IPS-15b (cell line): ENCODE results near the gene PPP1CC.
"Not testable (repeated sequence)": the region's sequence is repeated elsewhere in the genome, so short reads cannot be mapped to it uniquely, and the experiment has no call there.

Experiments
- H3K27me3 ChIP-seq: one replicate; pipeline ENCODE4 v1.6.1; 2013; ENCODE audit warnings: low read length; ENCODE audit not compliant: control insufficient read depth, insufficient read depth
- H3K36me3 ChIP-seq: one replicate; pipeline ENCODE4 v1.6.1; 2013; ENCODE audit warnings: low read length; ENCODE audit not compliant: control insufficient read depth, insufficient read depth
- H3K4me1 ChIP-seq: one replicate; pipeline ENCODE4 v1.6.1; 2013; ENCODE audit warnings: mild to moderate bottlenecking, low read length; ENCODE audit not compliant: control insufficient read depth, insufficient read depth
- H3K4me3 ChIP-seq: one replicate; pipeline ENCODE4 v1.5.1; 2013; ENCODE audit warnings: low read depth, low read length
- H3K9ac ChIP-seq: one replicate; pipeline ENCODE4 v1.6.1; 2013; ENCODE audit warnings: low read depth, mild to moderate bottlenecking, low read length
- H3K9me3 ChIP-seq: one replicate; pipeline ENCODE4 v1.6.1; 2013; ENCODE audit warnings: mild to moderate bottlenecking, low read length; ENCODE audit not compliant: control insufficient read depth, insufficient read depth

PPP1CC gene

GRCh38 chr12:110733900-110734299, 8.8 kb downstream of the PPP1CC start:
- no peak overlapping the region for H3K9ac ChIP-seq
- H3K9me3 ChIP-seq, result no peaks in the 10 kb centered on the region
- peaks cover 15% of the 10 kb centered on the region for H3K4me1 ChIP-seq
- peaks cover 15% of the 10 kb centered on the region for H3K36me3 ChIP-seq
- no peak overlapping the region for H3K4me3 ChIP-seq
- H3K27me3 ChIP-seq, result no peaks in the 10 kb centered on the region

DNA sequence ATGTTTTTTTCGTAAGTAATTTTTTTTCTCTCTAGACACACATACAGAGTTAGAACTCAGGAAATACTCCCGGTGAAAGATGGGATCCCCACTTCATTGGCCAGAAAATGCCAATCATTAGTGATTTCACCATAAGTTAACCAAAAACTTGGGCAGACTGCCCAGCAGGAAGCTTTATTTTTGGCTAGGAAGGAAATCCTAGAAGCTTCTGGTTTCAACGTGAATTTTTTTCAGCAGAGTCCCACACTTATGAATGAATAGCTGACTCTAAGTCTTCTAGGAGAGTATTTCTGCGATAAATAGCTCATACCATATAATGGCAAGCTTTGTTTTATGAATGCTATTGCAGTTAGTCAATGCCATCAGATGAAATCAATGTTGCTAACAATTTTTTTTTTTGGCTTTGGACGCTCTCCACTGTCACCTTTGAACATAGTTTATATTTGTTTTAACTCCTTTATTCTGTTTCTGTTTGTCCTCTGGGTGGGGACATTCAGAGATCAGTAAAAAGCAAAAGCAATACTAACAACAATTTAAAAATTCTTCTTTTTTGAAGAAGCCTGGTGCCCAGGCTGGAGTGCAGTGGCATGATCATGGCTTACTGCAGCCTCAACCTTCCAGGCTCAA, 9.5 kb downstream of the PPP1CC start:
- Histone ChIP-seq H3K9me3 (no peaks in the 10 kb centered on the region), H3K36me3 (peaks cover 17% of the 10 kb centered on the region), H3K9ac (no peak overlapping the region), H3K27me3 (no peaks in the 10 kb centered on the region), H3K4me3 (no peak overlapping the region), H3K4me1 (peaks cover 13% of the 10 kb centered on the region)

DNA sequence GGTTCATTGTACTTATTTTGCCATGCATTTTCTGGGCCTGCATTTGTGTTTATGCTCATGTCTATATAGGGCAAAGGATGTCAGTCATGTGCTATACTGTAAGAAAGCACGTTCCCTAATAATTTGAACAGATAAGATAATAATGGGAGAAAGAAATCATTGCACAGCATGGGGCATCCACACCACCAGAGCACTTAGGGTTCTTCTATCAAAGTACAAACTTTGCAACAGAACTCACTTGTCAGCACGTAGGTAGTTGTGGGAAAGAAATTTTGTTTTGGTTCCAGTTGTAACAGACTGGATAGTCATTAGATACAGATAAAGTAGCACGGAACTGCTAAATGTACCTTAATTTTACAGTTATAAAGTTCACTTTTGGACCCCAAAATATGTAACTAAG, 10.1 kb downstream of the PPP1CC start:
- no peaks in the 10 kb centered on the region for H3K9me3 ChIP-seq
- H3K9ac ChIP-seq, result no peak overlapping the region
- H3K27me3 ChIP-seq, result no peaks in the 10 kb centered on the region
- H3K4me3 ChIP-seq, result no peak overlapping the region
- H3K36me3 ChIP-seq, result peaks cover 20% of the 10 kb centered on the region
- peaks cover 17% of the 10 kb centered on the region for H3K4me1 ChIP-seq

DNA sequence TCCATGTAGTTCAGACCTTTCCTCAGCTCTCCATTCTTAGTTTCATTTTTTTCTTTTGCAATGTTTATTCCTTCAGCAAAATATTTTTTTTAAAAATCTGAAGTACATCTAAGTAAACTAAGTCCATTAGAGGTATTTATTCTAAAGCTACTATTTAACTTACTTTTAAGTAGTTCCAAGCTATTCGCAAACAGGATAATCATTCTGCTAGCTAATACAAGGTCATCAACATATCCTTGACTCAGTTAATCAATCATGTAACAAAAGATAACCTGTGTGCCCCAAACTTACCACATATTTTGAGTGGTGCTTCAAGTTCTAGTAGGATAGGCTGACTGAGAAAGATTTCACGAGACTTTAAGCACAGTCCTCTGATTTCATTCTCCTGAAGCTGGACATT, 11.2 kb downstream of the PPP1CC start:
- no peaks in the 10 kb centered on the region for H3K9me3 ChIP-seq
- peaks cover 21% of the 10 kb centered on the region for H3K36me3 ChIP-seq
- H3K4me3 ChIP-seq, result no peak overlapping the region
- no peaks in the 10 kb centered on the region for H3K27me3 ChIP-seq
- no peak overlapping the region for H3K9ac ChIP-seq
- H3K4me1 ChIP-seq, result peaks cover 22% of the 10 kb centered on the region

DNA sequence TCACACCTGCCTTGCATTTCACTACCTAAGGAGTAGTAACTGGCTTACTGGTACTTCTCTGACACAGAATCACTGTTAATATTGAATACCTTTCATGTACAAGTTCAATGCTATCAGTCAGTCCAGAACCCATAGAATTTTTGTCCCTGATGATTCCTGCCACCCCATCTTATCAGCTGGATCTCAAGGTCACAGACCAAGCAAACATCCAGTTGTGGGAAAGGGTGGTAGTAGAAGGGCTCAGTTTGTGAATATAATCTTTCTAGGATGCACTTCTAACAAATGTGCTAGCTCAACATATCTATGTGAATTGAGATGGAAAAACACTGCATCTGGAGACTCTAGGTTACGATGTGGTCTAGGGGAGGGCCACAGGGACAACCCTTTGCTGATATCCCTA, 14.1 kb downstream of the PPP1CC start:
- no peaks in the 10 kb centered on the region for H3K9me3 ChIP-seq
- H3K27me3 ChIP-seq, result no peaks in the 10 kb centered on the region
- H3K36me3 ChIP-seq, result peaks cover 34% of the 10 kb centered on the region
- no peak overlapping the region for H3K4me3 ChIP-seq
- H3K4me1 ChIP-seq, result peaks cover 22% of the 10 kb centered on the region
- no peak overlapping the region for H3K9ac ChIP-seq

GRCh38 chr12:110726708-110727369, 15.9 kb downstream of the PPP1CC start:
- H3K4me3 ChIP-seq, result no peak overlapping the region

GRCh38 chr12:110726028-110726427, 16.7 kb downstream of the PPP1CC start:
- peaks cover 52% of the 10 kb centered on the region for H3K36me3 ChIP-seq
- no peaks in the 10 kb centered on the region for H3K9me3 ChIP-seq
- H3K4me3 ChIP-seq, result no peak overlapping the region
- H3K27me3 ChIP-seq, result no peaks in the 10 kb centered on the region
- H3K4me1 ChIP-seq, result peaks cover 14% of the 10 kb centered on the region
- H3K9ac ChIP-seq, result no peak overlapping the region

More at GRCh38 chr12:110726708-110727369, 15.9 kb downstream of the PPP1CC start:
- Histone ChIP-seq H3K9me3 (no peaks in the 10 kb centered on the region), H3K9ac (no peak overlapping the region), H3K4me1 (peaks cover 14% of the 10 kb centered on the region), H3K36me3 (peaks cover 46% of the 10 kb centered on the region), H3K27me3 (no peaks in the 10 kb centered on the region)

GRCh38 chr12:110725267-110725666, 17.4 kb downstream of the PPP1CC start:
- peaks cover 54% of the 10 kb centered on the region for H3K36me3 ChIP-seq
- H3K9ac ChIP-seq, result no peak overlapping the region
- no peak overlapping the region for H3K4me3 ChIP-seq
- H3K4me1 ChIP-seq, result peaks cover 14% of the 10 kb centered on the region
- no peaks in the 10 kb centered on the region for H3K9me3 ChIP-seq
- no peaks in the 10 kb centered on the region for H3K27me3 ChIP-seq

- Histone ChIP-seq H3K4me1 (peaks cover 11% of the 10 kb centered on the region), H3K36me3 (peaks cover 48% of the 10 kb centered on the region)
- not testable (repeated sequence) for H3K9me3 ChIP-seq, H3K4me3 ChIP-seq, H3K27me3 ChIP-seq, H3K9ac ChIP-seq
These were observed 19.8 kb downstream of the PPP1CC start for GRCh38 chr12:110722892-110723291.

DNA sequence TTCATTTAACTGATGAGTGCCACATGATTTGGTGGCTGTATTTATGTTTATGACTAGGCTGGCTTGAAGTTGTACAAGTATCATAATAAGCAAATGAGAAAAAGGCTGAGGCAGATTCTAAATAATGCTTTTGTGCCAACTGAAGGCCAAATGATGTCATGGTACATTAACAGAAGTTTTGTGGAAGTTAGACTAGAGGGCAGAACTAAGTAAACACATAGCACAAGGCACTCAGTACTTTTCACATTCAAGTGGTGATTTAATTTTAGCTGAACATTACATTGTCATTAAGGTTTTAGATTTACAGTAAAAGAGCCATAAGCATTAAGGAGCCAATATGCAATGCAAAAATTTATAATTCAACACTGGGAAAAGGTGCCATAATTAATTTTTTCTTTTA, 21.1 kb downstream of the PPP1CC start:
- peaks cover 44% of the 10 kb centered on the region for H3K36me3 ChIP-seq
- no peak overlapping the region for H3K9ac ChIP-seq
- no peaks in the 10 kb centered on the region for H3K27me3 ChIP-seq
- peaks cover 3% of the 10 kb centered on the region for H3K4me1 ChIP-seq
- no peak overlapping the region for H3K4me3 ChIP-seq
- no peaks in the 10 kb centered on the region for H3K9me3 ChIP-seq

- no peaks in the 10 kb centered on the region for H3K27me3 ChIP-seq
These were observed 22.2 kb downstream of the PPP1CC start for GRCh38 chr12:110720516-110720915.

GRCh38 chr12:110718222-110718908, 24.3 kb downstream of the PPP1CC start:
- no peak overlapping the region for H3K4me3 ChIP-seq
- H3K36me3 ChIP-seq, result peaks cover 29% of the 10 kb centered on the region

More at GRCh38 chr12:110720516-110720915, 22.2 kb downstream of the PPP1CC start:
- H3K4me1 ChIP-seq, result peaks cover 3% of the 10 kb centered on the region
- H3K9me3 ChIP-seq, result no peaks in the 10 kb centered on the region
- peaks cover 44% of the 10 kb centered on the region for H3K36me3 ChIP-seq
- no peak overlapping the region for H3K4me3 ChIP-seq
- no peak overlapping the region for H3K9ac ChIP-seq

More at GRCh38 chr12:110718222-110718908, 24.3 kb downstream of the PPP1CC start:
- Histone ChIP-seq H3K9me3 (no peaks in the 10 kb centered on the region), H3K9ac (no peak overlapping the region), H3K4me1 (no peaks in the 10 kb centered on the region), H3K27me3 (no peaks in the 10 kb centered on the region)
